ENCODE results near the gene SLC16A13.

The SLC16A13 gene

GRCh38 chr17:7022781-7023571 is 12.8 kb upstream of the SLC16A13 start, which contains the start of gene BCL6B:
BCL6B (plus strand) TSS chr17:7023050; CDS start chr17:7023672, 622 bp downstream.
- peak within 1 kb of the TSS; percentile 71 for H3K4me3 ChIP-seq (ENCODE audit: low read length)
- peak within 1 kb of the TSS; percentile 80 for H3K9ac ChIP-seq (ENCODE audit: low read length)
- no peaks in the 10 kb centered on the region for H3K36me3 ChIP-seq (ENCODE audit: control insufficient read depth, insufficient read depth, low read length, severe bottlenecking)
- no peaks in the 10 kb centered on the region for H3K9me3 ChIP-seq (ENCODE audit: control insufficient read depth, low read length)
- no peak for DNase-seq (ENCODE audit: low read depth)
- H3K4me1 ChIP-seq (ENCODE audit: control insufficient read depth, insufficient read depth, low read length) = peaks cover 36% of the 10 kb centered on the region
- no peaks in the 10 kb centered on the region for H3K27me3 ChIP-seq (replicated peaks; ENCODE audit: control insufficient read depth, insufficient read depth, low read length)

DNA sequence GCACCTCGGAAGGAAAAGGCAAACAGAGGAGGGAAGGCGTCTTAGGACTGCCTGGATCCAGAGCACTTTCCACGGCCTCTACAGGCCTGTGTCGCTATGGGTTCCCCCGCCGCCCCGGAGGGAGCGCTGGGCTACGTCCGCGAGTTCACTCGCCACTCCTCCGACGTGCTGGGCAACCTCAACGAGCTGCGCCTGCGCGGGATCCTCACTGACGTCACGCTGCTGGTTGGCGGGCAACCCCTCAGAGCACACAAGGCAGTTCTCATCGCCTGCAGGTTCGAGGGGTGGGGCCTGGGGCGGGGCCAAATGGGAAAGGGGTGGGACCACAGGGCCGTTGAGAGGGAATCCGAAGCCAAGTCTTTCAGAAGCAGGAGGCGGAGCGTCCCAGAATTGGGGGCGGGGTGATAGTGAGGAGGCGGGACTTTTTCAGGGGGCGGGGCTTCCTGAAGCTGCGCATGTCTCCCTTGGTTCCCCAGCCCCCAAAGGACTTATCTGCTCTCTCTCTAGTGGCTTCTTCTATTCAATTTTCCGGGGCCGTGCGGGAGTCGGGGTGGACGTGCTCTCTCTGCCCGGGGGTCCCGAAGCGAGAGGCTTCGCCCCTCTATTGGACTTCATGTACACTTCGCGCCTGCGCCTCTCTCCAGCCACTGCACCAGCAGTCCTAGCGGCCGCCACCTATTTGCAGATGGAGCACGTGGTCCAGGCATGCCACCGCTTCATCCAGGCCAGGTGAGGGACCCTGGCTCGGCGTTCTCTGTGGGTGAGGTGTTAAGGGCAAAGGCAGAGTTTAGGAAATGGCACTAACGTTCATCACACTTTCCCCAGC is 12.0 kb upstream of the SLC16A13 start:
- H3K36me3 ChIP-seq (ENCODE audit: control insufficient read depth, insufficient read depth, low read length, severe bottlenecking) = no peaks in the 10 kb centered on the region
- peak overlapping the region; percentile 67 for H3K4me3 ChIP-seq (ENCODE audit: low read length)
- no peaks in the 10 kb centered on the region for H3K27me3 ChIP-seq (replicated peaks; ENCODE audit: control insufficient read depth, insufficient read depth, low read length)

GRCh38 chr17:7024402-7024785 is 11.4 kb upstream of the SLC16A13 start:
- H3K4me3 ChIP-seq (ENCODE audit: low read length) = no peak overlapping the region
- no peaks in the 10 kb centered on the region for H3K27me3 ChIP-seq (replicated peaks; ENCODE audit: control insufficient read depth, insufficient read depth, low read length)
- no peaks in the 10 kb centered on the region for H3K36me3 ChIP-seq (ENCODE audit: control insufficient read depth, insufficient read depth, low read length, severe bottlenecking)
- no peak overlapping the region for H3K9ac ChIP-seq (ENCODE audit: low read length)
- no peak for DNase-seq (ENCODE audit: low read depth)
- H3K4me1 ChIP-seq (ENCODE audit: control insufficient read depth, insufficient read depth, low read length) = peaks cover 23% of the 10 kb centered on the region
- no peaks in the 10 kb centered on the region for H3K9me3 ChIP-seq (ENCODE audit: control insufficient read depth, low read length)

More for the DNA sequence above, 12.0 kb upstream of the SLC16A13 start:
- peaks cover 29% of the 10 kb centered on the region for H3K4me1 ChIP-seq (ENCODE audit: control insufficient read depth, insufficient read depth, low read length)
- H3K9me3 ChIP-seq (ENCODE audit: control insufficient read depth, low read length) = no peaks in the 10 kb centered on the region
- peak; percentile 55 for DNase-seq (ENCODE audit: low read depth)
- peak overlapping the region; percentile 68 for H3K9ac ChIP-seq (ENCODE audit: low read length)

GRCh38 chr17:7025245-7025644 is 10.6 kb upstream of the SLC16A13 start:
- no peak overlapping the region for H3K9ac ChIP-seq (ENCODE audit: low read length)
- H3K4me1 ChIP-seq (ENCODE audit: control insufficient read depth, insufficient read depth, low read length) = peaks cover 16% of the 10 kb centered on the region
- no peak for DNase-seq (ENCODE audit: low read depth)
- no peaks in the 10 kb centered on the region for H3K9me3 ChIP-seq (ENCODE audit: control insufficient read depth, low read length)
- H3K36me3 ChIP-seq (ENCODE audit: control insufficient read depth, insufficient read depth, low read length, severe bottlenecking) = no peaks in the 10 kb centered on the region
- no peaks in the 10 kb centered on the region for H3K27me3 ChIP-seq (replicated peaks; ENCODE audit: control insufficient read depth, insufficient read depth, low read length)
- no peak overlapping the region for H3K4me3 ChIP-seq (ENCODE audit: low read length)

GRCh38 chr17:7026471-7027115 is 9.2 kb upstream of the SLC16A13 start:
- no peaks in the 10 kb centered on the region for H3K27me3 ChIP-seq (replicated peaks; ENCODE audit: control insufficient read depth, insufficient read depth, low read length)
- H3K36me3 ChIP-seq (ENCODE audit: control insufficient read depth, insufficient read depth, low read length, severe bottlenecking) = no peaks in the 10 kb centered on the region
- no peak for DNase-seq (ENCODE audit: low read depth)
- H3K9ac ChIP-seq (ENCODE audit: low read length) = no peak overlapping the region
- H3K9me3 ChIP-seq (ENCODE audit: control insufficient read depth, low read length) = no peaks in the 10 kb centered on the region
- H3K4me3 ChIP-seq (ENCODE audit: low read length) = no peak overlapping the region
- H3K4me1 ChIP-seq (ENCODE audit: control insufficient read depth, insufficient read depth, low read length) = peaks cover 8% of the 10 kb centered on the region

DNA sequence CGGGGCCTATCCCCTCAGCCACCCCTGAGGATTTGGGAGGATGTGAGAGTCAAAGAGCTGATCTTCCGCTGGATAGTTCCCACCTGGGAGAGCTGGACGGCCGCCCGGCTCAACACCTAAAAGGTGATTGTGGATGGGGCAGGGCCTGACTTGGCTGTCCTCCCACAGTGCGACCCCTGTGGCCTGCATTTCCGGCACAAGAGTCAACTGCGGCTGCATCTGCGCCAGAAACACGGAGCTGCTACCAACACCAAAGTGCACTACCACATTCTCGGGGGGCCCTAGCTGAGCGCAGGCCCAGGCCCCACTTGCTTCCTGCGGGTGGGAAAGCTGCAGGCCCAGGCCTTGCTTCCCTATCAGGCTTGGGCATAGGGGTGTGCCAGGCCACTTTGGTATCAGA is 8.5 kb upstream of the SLC16A13 start:
- no peaks in the 10 kb centered on the region for H3K9me3 ChIP-seq (ENCODE audit: control insufficient read depth, low read length)
- H3K4me3 ChIP-seq (ENCODE audit: low read length) = no peak overlapping the region
- H3K4me1 ChIP-seq (ENCODE audit: control insufficient read depth, insufficient read depth, low read length) = peaks cover 5% of the 10 kb centered on the region
- no peaks in the 10 kb centered on the region for H3K36me3 ChIP-seq (ENCODE audit: control insufficient read depth, insufficient read depth, low read length, severe bottlenecking)
- no peak for DNase-seq (ENCODE audit: low read depth)
- H3K9ac ChIP-seq (ENCODE audit: low read length) = no peak overlapping the region
- no peaks in the 10 kb centered on the region for H3K27me3 ChIP-seq (replicated peaks; ENCODE audit: control insufficient read depth, insufficient read depth, low read length)

- Histone ChIP-seq H3K9me3 (ENCODE audit: control insufficient read depth, low read length) (no peaks in the 10 kb centered on the region), H3K4me1 (ENCODE audit: control insufficient read depth, insufficient read depth, low read length) (no peaks in the 10 kb centered on the region), H3K9ac (ENCODE audit: low read length) (no peak overlapping the region), H3K36me3 (ENCODE audit: control insufficient read depth, insufficient read depth, low read length, severe bottlenecking) (no peaks in the 10 kb centered on the region), H3K4me3 (ENCODE audit: low read length) (no peak overlapping the region), H3K27me3 (replicated peaks; ENCODE audit: control insufficient read depth, insufficient read depth, low read length) (no peaks in the 10 kb centered on the region)
- DNase-seq (ENCODE audit: low read depth) = no peak
These were observed 6.7 kb upstream of the SLC16A13 start for GRCh38 chr17:7029096-7029495.

GRCh38 chr17:7029659-7030058 is 6.2 kb upstream of the SLC16A13 start:
- no peak for DNase-seq (ENCODE audit: low read depth)
- no peak overlapping the region for H3K9ac ChIP-seq (ENCODE audit: low read length)
- no peaks in the 10 kb centered on the region for H3K9me3 ChIP-seq (ENCODE audit: control insufficient read depth, low read length)

GRCh38 chr17:7034955-7035590 is 742 bp upstream of the SLC16A13 start:
- Histone ChIP-seq H3K27me3 (replicated peaks; ENCODE audit: control insufficient read depth, insufficient read depth, low read length) (no peaks in the 10 kb centered on the region), H3K36me3 (ENCODE audit: control insufficient read depth, insufficient read depth, low read length, severe bottlenecking) (no peaks in the 10 kb centered on the region), H3K4me3 (ENCODE audit: low read length) (peak overlapping the region; percentile 86), H3K9me3 (ENCODE audit: control insufficient read depth, low read length) (no peaks in the 10 kb centered on the region), H3K9ac (ENCODE audit: low read length) (peak overlapping the region; percentile 90), H3K4me1 (ENCODE audit: control insufficient read depth, insufficient read depth, low read length) (peaks cover 14% of the 10 kb centered on the region)
- no peak for DNase-seq (ENCODE audit: low read depth)

More at GRCh38 chr17:7029659-7030058, 6.2 kb upstream of the SLC16A13 start:
- H3K4me1 ChIP-seq (ENCODE audit: control insufficient read depth, insufficient read depth, low read length) = no peaks in the 10 kb centered on the region
- no peak overlapping the region for H3K4me3 ChIP-seq (ENCODE audit: low read length)
- no peaks in the 10 kb centered on the region for H3K36me3 ChIP-seq (ENCODE audit: control insufficient read depth, insufficient read depth, low read length, severe bottlenecking)
- H3K27me3 ChIP-seq (replicated peaks; ENCODE audit: control insufficient read depth, insufficient read depth, low read length) = no peaks in the 10 kb centered on the region

- Histone ChIP-seq H3K36me3 (ENCODE audit: control insufficient read depth, insufficient read depth, low read length, severe bottlenecking) (no peaks in the 10 kb centered on the region), H3K4me3 (ENCODE audit: low read length) (no peak overlapping the region), H3K27me3 (replicated peaks; ENCODE audit: control insufficient read depth, insufficient read depth, low read length) (peaks cover 8% of the 10 kb centered on the region), H3K9ac (ENCODE audit: low read length) (no peak overlapping the region), H3K4me1 (ENCODE audit: control insufficient read depth, insufficient read depth, low read length) (peaks cover 17% of the 10 kb centered on the region), H3K9me3 (ENCODE audit: control insufficient read depth, low read length) (no peaks in the 10 kb centered on the region)
- DNase-seq (ENCODE audit: low read depth) = no peak
These were observed 2.4 kb downstream of the SLC16A13 start for GRCh38 chr17:7038025-7038862.
